Breast epithelium (tissue), 3 donors: ENCODE results near the gene CCR3.

ENCODE experiments used
- CTCF ChIP-seq, 3 donors: fragments of 450-650 bp; IDR thresholded peaks; one replicate each; pipeline ENCODE4 v1.5.1; 2016 to 2017; ENCODE audit warnings: antibody characterized with exemption in 3 of 3, mild to moderate bottlenecking in 3 of 3, moderate library complexity in 3 of 3
- POLR2A ChIP-seq: fragments of 450-650 bp; IDR thresholded peaks from one replicate; pipeline ENCODE4 v1.6.1; 2016; ENCODE audit warnings: antibody characterized with exemption, mild to moderate bottlenecking, moderate library complexity
- POLR2AphosphoS5 ChIP-seq, 3 donors: sonication (generic); formaldehyde crosslinking; IDR thresholded peaks; one replicate each; pipeline ENCODE4 v1.6.1; 2017; ENCODE audit warnings: antibody characterized with exemption in 3 of 3

- TF ChIP-seq CTCF (IDR thresholded peaks at IDR 0.05): no peak
- no peak for TF ChIP-seq POLR2AphosphoS5 (IDR thresholded peaks at IDR 0.05)
- no peak for TF ChIP-seq POLR2A
Measured at GRCh38 chr3:46284981-46285683, 42.9 kb downstream of the CCR3 start.
